HG03521 (cell line): Measurements from ENCODE around the gene LARGE1.

Source experiments
- ATAC-seq: cut with Tn5 transposase; IDR thresholded peaks from one replicate; pipeline ENCODE4 v1.9.1; 2021; ENCODE audit warnings: mild to moderate bottlenecking, moderate library complexity; ENCODE audit not compliant: unreplicated experiment

Gene LARGE1

DNA sequence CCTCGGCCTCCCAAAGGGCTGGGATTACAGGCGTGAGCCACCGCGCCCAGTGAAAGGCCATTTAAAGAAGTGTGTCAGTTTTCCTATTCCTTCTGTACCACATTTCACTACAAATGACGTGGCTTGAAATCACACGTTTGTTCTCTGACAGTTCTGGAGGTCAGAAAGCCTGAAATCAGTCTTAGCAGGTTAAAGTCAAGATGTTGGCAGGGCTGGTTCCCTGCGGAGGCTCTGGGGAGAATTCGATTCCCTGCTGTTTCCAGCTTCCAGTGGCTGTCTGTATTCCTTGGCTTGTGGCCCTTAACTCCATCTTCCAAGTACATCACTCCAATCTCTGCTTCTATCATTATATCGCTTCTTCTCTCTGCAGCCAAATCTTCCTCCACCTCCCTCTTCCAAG is 383.2 kb downstream of the LARGE1 start:
- no peak for ATAC-seq

- no peak for ATAC-seq
These were observed 384.1 kb downstream of the LARGE1 start for GRCh38 chr22:33535937-33536875.

DNA sequence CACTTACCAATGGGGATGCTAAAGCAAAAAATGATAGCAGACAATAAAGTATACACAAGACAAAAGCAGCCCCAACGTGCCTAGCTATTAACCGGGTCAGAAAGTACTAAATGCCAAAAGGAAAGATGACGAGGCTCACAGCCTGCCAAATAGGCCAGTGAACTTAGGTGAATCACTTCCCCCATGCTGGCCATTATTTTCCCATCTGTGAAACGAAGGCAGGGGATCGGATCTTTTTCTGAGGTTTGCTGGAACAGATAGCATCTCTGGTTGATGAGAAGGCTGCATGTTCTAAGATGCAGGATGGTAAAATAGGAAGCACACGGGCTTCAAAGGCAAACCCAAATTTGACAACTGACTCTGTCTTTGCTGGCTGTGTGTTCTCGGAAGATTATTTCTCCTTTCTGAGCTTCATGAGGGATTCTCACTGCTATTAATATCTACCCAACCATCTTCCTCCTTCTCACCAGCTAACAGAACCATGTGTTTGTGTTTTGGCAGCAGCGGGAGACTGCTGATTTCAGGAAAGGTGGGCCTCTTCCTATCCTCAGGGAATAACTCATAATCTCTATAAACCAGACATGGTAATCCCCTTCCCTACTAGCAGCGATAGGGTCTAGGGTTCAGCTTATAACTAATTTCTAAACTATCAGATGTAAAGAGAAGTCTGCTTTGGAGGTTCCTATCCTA is 390.7 kb downstream of the LARGE1 start:
- no peak for ATAC-seq

GRCh38 chr22:33528183-33528582 is 392.1 kb downstream of the LARGE1 start:
- ATAC-seq = no peak

- ATAC-seq = no peak
These were observed 393.7 kb downstream of the LARGE1 start for GRCh38 chr22:33526434-33527107.

DNA sequence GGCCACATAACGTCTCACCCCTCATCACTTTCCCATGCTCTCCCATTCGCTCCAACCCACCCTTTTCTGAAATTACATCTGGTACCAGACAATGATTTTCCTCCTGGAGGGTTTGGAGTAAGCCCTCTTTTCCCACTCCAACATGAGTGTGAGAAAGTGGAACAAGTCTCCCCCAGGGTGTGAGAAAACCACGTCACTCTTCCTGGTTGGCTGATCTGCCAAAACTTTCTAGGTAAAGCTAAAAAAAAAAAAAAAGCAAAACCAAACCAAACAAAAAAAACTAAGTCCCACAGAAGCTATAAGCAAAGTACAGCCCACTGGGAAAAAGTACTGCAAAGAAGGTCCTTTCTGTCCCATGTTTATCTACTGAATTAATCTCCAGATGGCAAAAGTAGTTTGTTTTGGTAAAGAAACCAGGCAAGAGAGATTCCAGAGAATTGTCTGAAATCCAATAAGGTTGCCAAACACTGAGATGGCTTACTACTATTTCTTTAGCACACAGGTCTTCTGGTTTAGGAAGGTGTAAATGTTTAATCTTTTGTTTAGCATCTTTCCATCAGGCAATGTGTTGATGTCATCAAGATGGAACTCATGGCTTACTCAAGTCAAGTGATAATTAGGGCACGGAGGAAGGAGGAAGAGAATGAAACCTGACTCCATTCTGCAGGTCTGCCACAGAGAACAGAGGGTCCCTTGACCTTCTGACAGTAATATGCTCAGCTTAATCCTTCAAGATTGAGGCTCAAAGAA is 395.6 kb downstream of the LARGE1 start:
- no peak for ATAC-seq

DNA sequence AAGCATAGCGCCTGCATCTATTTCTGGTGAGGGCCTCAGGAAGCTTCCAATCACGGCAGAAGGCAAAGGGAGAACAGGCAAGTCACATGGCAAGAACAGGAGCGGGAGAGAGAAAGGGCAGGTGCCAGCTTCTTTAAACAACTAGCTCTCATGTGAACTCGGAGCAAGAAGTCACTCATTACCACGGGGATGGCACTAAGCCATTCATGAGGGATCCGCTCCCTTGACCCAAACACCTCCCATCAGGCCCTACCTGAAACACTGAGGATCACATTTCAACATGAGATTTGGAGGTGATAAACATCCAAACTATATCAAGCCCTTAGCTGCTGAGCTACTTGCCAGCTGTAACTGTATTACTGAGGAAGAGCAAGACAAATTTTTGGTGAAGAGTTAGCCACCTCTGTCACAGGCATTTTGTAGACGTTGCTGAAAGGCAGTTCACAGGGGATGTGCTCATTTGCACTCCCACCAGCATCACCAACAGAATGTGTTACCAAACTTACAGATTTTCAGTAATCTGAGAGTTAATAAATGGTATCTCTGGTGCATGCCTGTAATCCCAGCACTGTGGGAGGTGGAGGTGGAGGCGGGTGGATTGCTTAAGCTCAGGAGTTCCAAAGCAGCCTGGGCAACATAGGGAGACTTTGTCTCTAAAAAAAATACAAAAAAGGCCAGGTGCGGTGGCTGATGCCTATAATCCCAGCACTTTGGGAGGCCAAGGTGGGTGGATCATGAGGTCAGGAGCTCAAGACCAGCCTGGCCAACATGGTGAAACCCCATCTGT is 398.2 kb downstream of the LARGE1 start:
- no peak for ATAC-seq

GRCh38 chr22:33520904-33521780 is 399.1 kb downstream of the LARGE1 start:
- no peak for ATAC-seq

DNA sequence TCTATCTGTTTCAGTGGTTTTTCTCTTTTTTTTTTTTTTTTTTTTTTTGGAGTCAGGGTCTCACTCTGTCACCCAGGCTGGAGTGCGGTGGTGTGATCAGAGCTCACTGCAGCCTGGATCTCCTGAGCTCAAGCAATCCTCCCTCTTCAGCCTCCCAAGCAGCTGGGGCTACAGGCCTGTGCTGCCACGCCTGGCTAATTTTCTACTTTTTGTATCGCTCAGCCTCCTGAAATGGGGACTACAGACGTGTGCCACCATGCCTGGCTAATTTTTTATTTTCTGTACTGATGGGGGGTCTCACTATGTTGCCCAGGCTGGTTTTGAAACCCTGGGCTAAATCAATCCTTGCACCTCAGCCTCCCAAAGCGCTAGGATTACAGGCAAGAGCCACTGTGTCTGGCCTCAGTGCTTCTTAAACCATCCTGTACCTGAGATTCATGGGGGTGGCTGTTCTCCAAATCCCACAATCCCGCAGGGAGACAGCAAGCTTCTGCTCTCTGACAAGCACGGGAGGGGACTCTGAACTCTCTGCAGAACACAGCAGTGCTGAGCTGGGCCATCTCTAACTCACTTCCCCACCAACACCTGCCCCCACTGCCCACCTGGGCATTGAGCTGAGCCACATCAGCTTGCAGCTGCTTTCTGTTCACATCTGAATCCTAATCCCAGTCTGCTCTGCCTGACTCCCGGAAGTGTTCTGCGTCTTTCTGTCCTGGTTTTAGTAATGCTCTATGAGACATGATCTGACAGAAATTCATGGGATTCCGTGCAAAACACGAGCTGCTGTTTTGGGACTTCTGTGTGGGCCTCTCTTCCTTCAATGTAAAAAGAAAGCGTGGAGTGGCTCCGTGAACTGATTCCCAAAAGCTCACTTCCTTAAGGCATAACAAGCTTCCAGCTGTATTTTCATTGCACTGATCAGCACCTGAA is 400.0 kb downstream of the LARGE1 start:
- no peak for ATAC-seq

DNA sequence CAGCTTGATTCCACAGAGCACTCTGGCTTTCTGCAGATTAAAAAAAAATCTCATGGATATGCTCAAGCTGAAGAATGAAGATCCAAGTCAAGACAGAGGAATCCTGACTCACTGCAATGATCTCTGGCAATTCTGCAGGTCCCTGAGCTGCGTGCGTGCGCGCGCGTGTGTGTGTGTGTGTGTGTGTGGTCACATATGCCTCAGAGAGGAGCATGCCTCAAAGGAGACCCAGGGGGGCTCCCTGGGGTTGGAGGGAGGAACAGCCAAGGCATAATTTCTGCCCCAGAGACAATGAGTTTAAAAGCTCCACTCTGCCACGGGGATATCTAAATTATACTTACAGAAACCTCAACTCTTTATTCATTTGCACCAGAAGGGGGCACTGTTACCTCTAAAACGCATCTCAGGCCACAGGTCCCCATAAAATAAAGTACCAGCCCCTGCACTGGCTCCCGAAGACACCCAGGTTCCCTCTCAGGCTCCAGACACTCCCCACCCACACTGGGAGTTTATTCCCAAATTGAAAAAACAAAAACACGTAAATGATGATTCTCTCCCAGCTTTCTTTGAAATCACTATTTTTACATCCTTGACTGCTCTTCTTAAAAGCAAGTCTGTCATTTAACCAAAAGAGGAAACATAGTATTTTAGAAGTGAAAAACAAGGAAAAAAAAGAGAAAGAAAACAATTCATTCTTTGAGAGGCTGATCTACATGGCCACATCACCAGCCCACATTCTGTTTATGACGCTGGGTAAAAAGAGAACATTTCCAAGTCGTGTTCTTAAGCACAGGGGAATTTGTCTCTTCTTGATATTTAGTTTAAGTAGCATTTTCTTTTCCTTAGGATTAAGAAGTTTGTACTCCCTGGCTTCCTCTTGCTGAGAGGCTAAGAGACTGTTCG is 401.0 kb downstream of the LARGE1 start:
- no peak for ATAC-seq

DNA sequence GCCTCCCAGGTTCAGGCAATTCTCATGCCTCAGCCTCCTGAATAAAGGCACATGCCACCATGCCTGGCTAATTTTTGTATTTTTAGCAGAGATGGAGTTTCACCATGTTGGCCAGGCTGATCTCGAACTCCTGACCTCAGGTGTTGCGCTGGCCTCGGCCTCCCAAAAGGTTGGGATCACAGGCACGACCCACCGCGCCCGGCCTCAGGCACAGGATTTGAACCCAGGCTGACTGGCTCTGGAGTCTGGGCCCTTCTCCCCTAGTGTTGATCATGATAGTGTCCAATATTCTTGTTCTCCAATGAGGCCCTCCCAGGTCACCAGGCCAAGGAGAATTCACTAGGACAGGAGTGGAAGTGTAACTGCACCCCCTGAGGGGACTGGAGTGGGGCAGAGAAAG is 401.9 kb downstream of the LARGE1 start:
- no peak for ATAC-seq

GRCh38 chr22:33515795-33516194 is 404.5 kb downstream of the LARGE1 start:
- ATAC-seq = no peak

GRCh38 chr22:33513388-33514338 is 406.6 kb downstream of the LARGE1 start:
- no peak for ATAC-seq

DNA sequence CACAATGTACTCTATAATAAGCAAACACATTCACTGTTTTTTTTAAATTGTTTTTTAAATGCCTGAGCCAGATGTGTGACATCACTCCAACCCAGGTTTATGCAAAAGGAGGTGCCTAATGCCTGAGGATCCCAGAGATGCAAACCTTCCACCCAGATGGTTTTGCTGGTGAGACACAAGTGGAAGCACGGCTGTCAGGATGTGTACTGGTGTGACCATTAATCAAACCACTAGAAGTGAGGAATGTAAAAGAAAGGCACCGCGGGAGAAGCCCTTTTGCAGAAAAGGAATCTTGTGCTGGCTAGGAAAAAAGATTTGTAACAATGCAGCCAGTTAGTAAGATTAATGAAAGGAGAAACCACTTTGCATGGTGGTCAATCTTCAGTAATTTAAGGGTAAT is 407.4 kb downstream of the LARGE1 start:
- ATAC-seq = no peak

GRCh38 chr22:33510429-33510904 is 409.8 kb downstream of the LARGE1 start:
- ATAC-seq = no peak
